Measurements from ENCODE around the gene MYO3A. TPM values are rescaled to one million over a fixed set of nuclear protein-coding genes. Genes with fewer than 3 reads are reported as not detected.

The MYO3A gene, protein sequence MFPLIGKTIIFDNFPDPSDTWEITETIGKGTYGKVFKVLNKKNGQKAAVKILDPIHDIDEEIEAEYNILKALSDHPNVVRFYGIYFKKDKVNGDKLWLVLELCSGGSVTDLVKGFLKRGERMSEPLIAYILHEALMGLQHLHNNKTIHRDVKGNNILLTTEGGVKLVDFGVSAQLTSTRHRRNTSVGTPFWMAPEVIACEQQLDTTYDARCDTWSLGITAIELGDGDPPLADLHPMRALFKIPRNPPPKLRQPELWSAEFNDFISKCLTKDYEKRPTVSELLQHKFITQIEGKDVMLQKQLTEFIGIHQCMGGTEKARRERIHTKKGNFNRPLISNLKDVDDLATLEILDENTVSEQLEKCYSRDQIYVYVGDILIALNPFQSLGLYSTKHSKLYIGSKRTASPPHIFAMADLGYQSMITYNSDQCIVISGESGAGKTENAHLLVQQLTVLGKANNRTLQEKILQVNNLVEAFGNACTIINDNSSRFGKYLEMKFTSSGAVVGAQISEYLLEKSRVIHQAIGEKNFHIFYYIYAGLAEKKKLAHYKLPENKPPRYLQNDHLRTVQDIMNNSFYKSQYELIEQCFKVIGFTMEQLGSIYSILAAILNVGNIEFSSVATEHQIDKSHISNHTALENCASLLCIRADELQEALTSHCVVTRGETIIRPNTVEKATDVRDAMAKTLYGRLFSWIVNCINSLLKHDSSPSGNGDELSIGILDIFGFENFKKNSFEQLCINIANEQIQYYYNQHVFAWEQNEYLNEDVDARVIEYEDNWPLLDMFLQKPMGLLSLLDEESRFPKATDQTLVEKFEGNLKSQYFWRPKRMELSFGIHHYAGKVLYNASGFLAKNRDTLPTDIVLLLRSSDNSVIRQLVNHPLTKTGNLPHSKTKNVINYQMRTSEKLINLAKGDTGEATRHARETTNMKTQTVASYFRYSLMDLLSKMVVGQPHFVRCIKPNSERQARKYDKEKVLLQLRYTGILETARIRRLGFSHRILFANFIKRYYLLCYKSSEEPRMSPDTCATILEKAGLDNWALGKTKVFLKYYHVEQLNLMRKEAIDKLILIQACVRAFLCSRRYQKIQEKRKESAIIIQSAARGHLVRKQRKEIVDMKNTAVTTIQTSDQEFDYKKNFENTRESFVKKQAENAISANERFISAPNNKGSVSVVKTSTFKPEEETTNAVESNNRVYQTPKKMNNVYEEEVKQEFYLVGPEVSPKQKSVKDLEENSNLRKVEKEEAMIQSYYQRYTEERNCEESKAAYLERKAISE (N-terminal part only)
- total RNA-seq = under 1 TPM; under 0.01 to 0.49 TPM

DNA sequence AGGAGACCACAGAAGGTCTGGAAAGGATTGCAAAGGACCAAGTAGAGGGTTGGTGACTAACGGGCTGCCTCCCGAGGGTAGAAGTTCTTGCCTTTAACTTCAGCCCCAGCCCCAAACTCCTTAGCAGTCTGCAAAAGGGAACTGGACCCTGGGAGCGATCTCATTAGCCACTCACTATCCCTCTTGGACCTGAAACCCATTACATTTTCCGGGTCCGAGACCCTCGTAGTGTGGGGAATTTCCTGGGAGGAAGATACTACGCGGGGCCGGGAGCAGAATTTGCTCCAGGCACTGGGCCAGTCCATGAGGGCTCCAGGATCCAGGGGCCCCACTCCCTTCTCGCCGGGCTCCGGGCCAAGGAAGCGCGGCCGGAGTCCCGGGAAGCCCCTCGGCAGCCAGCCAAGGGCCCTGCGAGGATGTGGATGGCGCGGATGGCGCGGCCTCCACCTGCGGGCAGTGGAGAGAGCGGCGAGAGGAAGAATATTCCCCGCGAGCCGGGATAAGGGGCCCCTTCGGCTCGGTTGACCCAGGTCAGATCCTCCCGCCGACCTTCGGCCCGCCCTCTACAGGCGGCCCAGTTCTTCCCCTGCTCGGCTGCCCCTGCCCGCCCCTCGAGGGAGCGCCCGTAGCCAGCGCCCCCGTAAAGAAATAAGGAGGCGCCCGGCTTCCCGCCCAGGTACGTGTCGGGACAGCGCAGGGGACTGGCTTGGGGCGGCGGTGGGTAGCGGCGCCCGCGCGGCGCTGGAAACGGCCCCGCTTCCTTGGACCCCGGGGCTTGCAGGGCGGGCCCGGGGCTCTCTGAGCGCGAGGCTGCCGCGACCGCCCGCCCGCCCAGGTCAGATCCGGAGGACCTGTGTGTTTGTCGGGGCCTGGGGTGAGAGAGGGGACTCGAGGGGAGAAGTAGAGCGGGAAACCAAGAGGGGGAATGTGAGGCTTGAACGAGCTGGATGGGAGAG is at the start of gene MYO3A:
MYO3A (plus strand) TSS at position 577 of the 956 bp plus-strand sequence. CDS start 17,882 bp downstream, outside the sequence.
- DNase-seq (ENCODE audit: low spot score) (no peak), ATAC-seq (ENCODE audit: insufficient number of reproducible peaks, low FRiP score, low read depth) (no peak)
- no peaks in the 10 kb centered on the region for H3K27me3 ChIP-seq (replicated peaks; ENCODE audit: insufficient read depth)
- TF ChIP-seq, protein P1, sequence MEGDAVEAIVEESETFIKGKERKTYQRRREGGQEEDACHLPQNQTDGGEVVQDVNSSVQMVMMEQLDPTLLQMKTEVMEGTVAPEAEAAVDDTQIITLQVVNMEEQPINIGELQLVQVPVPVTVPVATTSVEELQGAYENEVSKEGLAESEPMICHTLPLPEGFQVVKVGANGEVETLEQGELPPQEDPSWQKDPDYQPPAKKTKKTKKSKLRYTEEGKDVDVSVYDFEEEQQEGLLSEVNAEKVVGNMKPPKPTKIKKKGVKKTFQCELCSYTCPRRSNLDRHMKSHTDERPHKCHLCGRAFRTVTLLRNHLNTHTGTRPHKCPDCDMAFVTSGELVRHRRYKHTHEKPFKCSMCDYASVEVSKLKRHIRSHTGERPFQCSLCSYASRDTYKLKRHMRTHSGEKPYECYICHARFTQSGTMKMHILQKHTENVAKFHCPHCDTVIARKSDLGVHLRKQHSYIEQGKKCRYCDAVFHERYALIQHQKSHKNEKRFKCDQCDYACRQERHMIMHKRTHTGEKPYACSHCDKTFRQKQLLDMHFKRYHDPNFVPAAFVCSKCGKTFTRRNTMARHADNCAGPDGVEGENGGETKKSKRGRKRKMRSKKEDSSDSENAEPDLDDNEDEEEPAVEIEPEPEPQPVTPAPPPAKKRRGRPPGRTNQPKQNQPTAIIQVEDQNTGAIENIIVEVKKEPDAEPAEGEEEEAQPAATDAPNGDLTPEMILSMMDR (IDR thresholded peaks at IDR 0.05) = no peak
- peak within 1 kb of the TSS; percentile 71 for H3K4me3 ChIP-seq
- H3K36me3 ChIP-seq = no peaks in the 10 kb centered on the region
- H3K27ac ChIP-seq = no peak within 1 kb of the TSS
- no peaks in the 10 kb centered on the region for H3K4me1 ChIP-seq (ENCODE audit: control insufficient read depth in 1 of 2, low read depth in 2 of 2)
- no peaks in the 10 kb centered on the region for H3K9me3 ChIP-seq

DNA sequence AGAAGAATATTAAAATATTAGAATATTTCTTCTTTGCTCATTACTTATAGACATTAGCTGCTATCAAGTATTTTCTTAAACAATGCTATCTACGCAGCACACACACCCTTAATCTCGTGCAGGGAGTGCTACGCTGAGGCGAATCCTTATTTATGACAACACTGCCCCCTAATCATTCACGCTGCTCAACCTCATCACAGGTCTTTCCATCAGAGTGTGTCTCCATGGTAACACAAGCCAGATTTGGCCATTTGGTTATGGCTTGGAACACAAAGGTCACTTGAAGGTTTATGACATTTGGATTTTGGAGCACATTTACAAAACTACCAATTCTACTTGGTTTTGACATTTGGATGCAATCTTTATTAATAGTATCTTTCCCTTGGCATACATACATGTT is 45.4 kb upstream of the MYO3A start:
- ATAC-seq (ENCODE audit: insufficient number of reproducible peaks, low FRiP score, low read depth) (no peak), DNase-seq (ENCODE audit: low spot score) (no peak)
- Histone ChIP-seq H3K27me3 (replicated peaks; ENCODE audit: insufficient read depth) (no peaks in the 10 kb centered on the region), H3K27ac (no peak overlapping the region), H3K36me3 (no peaks in the 10 kb centered on the region), H3K4me3 (no peak overlapping the region), H3K4me1 (ENCODE audit: control insufficient read depth in 1 of 2, low read depth in 2 of 2) (no peaks in the 10 kb centered on the region), H3K9me3 (peaks cover 4% of the 10 kb centered on the region)
- TF ChIP-seq, protein P1 (IDR thresholded peaks at IDR 0.05) = no peak

DNA sequence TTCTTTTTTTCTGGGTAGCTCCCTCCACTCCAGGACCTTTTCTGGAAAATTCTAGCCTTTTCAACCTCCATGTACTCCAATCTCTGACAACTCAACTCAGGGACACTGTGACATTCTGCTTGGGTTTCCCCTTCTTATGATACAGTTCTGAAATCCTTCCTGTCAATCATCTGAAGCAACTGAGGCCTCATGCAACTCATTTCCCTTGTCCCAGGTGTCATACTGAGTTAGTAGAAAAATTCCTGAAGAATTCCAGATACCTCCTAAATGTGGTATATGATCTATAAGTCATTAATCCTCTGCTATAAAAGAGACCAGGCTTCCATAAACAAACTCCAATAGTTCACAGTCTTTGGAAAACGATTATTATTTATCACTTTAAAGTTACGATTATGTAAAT is 43.0 kb upstream of the MYO3A start:
- ATAC-seq (ENCODE audit: insufficient number of reproducible peaks, low FRiP score, low read depth) = no peak
- no peaks in the 10 kb centered on the region for H3K36me3 ChIP-seq
- H3K27ac ChIP-seq = no peak overlapping the region
- H3K4me1 ChIP-seq (ENCODE audit: control insufficient read depth in 1 of 2, low read depth in 2 of 2) = no peaks in the 10 kb centered on the region
- DNase-seq (ENCODE audit: low spot score) = no peak
- TF ChIP-seq, protein P1 (IDR thresholded peaks at IDR 0.05) = no peak
- no peaks in the 10 kb centered on the region for H3K27me3 ChIP-seq (replicated peaks; ENCODE audit: insufficient read depth)
- no peak overlapping the region for H3K4me3 ChIP-seq
- H3K9me3 ChIP-seq = peaks cover 4% of the 10 kb centered on the region

DNA sequence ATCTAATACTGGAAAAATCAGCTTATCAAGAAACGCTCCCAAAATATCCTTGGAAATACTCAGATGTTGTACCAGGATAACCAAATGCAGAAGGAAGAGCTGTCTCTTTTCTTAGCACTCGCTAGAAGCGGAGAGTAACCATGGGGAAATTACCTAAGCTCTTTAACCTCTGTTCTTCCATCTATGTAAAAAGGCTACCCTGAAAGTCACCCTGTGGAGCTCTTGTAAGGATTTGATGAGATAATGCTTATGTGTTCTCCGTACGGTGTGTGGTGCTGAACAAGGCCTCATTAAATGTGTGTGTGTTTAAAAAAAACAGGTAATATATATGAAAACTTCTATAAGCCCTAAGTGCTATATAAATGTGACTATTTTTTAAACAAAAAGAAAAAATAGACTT is 38.2 kb upstream of the MYO3A start:
- ATAC-seq (ENCODE audit: insufficient number of reproducible peaks, low FRiP score, low read depth) (no peak), DNase-seq (ENCODE audit: low spot score) (no peak)
- H3K36me3 ChIP-seq = no peaks in the 10 kb centered on the region
- no peaks in the 10 kb centered on the region for H3K27me3 ChIP-seq (replicated peaks; ENCODE audit: insufficient read depth)
- H3K4me1 ChIP-seq (ENCODE audit: control insufficient read depth in 1 of 2, low read depth in 2 of 2) = no peaks in the 10 kb centered on the region
- no peak overlapping the region for H3K27ac ChIP-seq
- peaks cover 4% of the 10 kb centered on the region for H3K9me3 ChIP-seq
- H3K4me3 ChIP-seq = no peak overlapping the region
- TF ChIP-seq, protein P1 (IDR thresholded peaks at IDR 0.05) = no peak

Measured in thoracic aorta (tissue), 2 donors.